Ishikawa (cell line): ENCODE results near the gene NUP62CL.

Experiments used
- CEBPB ChIP-seq: IDR thresholded peaks from 2 replicates; pipeline ENCODE4 v1.6.1; 2012
- CREB1 ChIP-seq: IDR thresholded peaks from 2 replicates; pipeline ENCODE4 v1.6.1; 2012; ENCODE audit warnings: low read depth
- EGR1 ChIP-seq: IDR thresholded peaks from 2 replicates; pipeline ENCODE4 v1.6.1; 2012
- EP300 ChIP-seq: IDR thresholded peaks from 2 replicates; pipeline ENCODE4 v1.6.1; 2012; ENCODE audit warnings: borderline replicate concordance
- FOXM1 ChIP-seq: IDR thresholded peaks from 2 replicates; pipeline ENCODE4 v1.6.1; 2012; ENCODE audit warnings: low read depth, borderline replicate concordance
- MAX ChIP-seq: IDR thresholded peaks from 2 replicates; pipeline ENCODE4 v1.6.1; 2012
- NFIC ChIP-seq: IDR thresholded peaks from 2 replicates; pipeline ENCODE4 v1.6.1; 2012
- RAD21 ChIP-seq: IDR thresholded peaks from 2 replicates; pipeline ENCODE4 v1.6.1; 2012; ENCODE audit warnings: low read depth
- REST ChIP-seq: IDR thresholded peaks from 2 replicates; pipeline ENCODE4 v1.6.1; 2012; ENCODE audit warnings: low read depth, mild to moderate bottlenecking
- TAF1 ChIP-seq: IDR thresholded peaks from 2 replicates; pipeline ENCODE4 v1.6.1; 2012; ENCODE audit warnings: low read depth, mild to moderate bottlenecking
- TCF12 ChIP-seq: IDR thresholded peaks from 2 replicates; pipeline ENCODE4 v1.6.1; 2012; ENCODE audit warnings: low read depth
- TEAD4 ChIP-seq: IDR thresholded peaks from 2 replicates; pipeline ENCODE4 v1.6.1; 2012
- USF1 ChIP-seq: IDR thresholded peaks from 2 replicates; pipeline ENCODE4 v1.6.1; 2012
- YY1 ChIP-seq: IDR thresholded peaks from 2 replicates; pipeline ENCODE4 v1.6.1; 2012; ENCODE audit warnings: low read depth
- ZBTB7A ChIP-seq: IDR thresholded peaks from 2 replicates; pipeline ENCODE4 v1.6.1; 2012; ENCODE audit warnings: low read depth

The NUP62CL gene

GRCh38 chrX:107168257-107168656 is 38.0 kb downstream of the NUP62CL start:
- no peak for TF ChIP-seq EGR1
- no peak for TF ChIP-seq TAF1
- TF ChIP-seq YY1, result no peak
- no peak for TF ChIP-seq CEBPB
- no peak for TF ChIP-seq RAD21

GRCh38 chrX:107167163-107167921 is 38.9 kb downstream of the NUP62CL start:
- TF ChIP-seq EP300 (no peak), MAX (no peak), EGR1 (no peak), USF1 (no peak), NFIC (no peak), YY1 (no peak), CREB1 (no peak), REST (no peak), CEBPB (no peak), ZBTB7A (no peak), TCF12 (no peak)

- TF ChIP-seq CEBPB (no peak), REST (no peak), EGR1 (no peak), RAD21 (no peak), EP300 (no peak), TEAD4 (no peak), NFIC (no peak), FOXM1 (no peak), MAX (no peak)
Measured at GRCh38 chrX:107154787-107155620, 51.2 kb downstream of the NUP62CL start.

- TF ChIP-seq EP300 (no peak), USF1 (no peak), ZBTB7A (no peak), NFIC (no peak)
Measured at GRCh38 chrX:107153005-107153404, 53.2 kb downstream of the NUP62CL start.

GRCh38 chrX:107146670-107147069 is 59.6 kb downstream of the NUP62CL start:
- TF ChIP-seq EP300, result no peak
- no peak for TF ChIP-seq MAX
- TF ChIP-seq CREB1, result no peak
- no peak for TF ChIP-seq EGR1
- TF ChIP-seq USF1, result no peak

GRCh38 chrX:107135965-107136307 is 70.3 kb downstream of the NUP62CL start:
- no peak for TF ChIP-seq FOXM1
- TF ChIP-seq REST, result no peak
- TF ChIP-seq ZBTB7A, result no peak
- no peak for TF ChIP-seq USF1
- TF ChIP-seq TAF1, result no peak
- no peak for TF ChIP-seq MAX
- no peak for TF ChIP-seq RAD21
- TF ChIP-seq EP300, result no peak
- TF ChIP-seq TEAD4, result no peak
- TF ChIP-seq CREB1, result no peak
- TF ChIP-seq TCF12, result no peak
- TF ChIP-seq YY1, result no peak
- no peak for TF ChIP-seq CEBPB
